ENCODE data around the gene NT5DC3. TPM values are rescaled to one million over a fixed set of nuclear protein-coding genes. Genes with fewer than 3 reads are reported as not detected.

The NT5DC3 gene
- total RNA-seq, 1 experiment from 2014 or later: 6.3 TPM

GRCh38 chr12:103830730-103831320, 10.2 kb downstream of the NT5DC3 start:
- no peak for DNase-seq

GRCh38 chr12:103830025-103830725, 10.9 kb downstream of the NT5DC3 start:
- H3K36me3 ChIP-seq (replicated peaks; ENCODE audit: control insufficient read depth, insufficient read depth, low read length): no peaks in the 10 kb centered on the region
- no peak for DNase-seq
- H3K4me3 ChIP-seq (ENCODE audit: insufficient read depth, low read depth, low read length): no peak overlapping the region
- no peaks in the 10 kb centered on the region for H3K27me3 ChIP-seq (ENCODE audit: control insufficient read depth, insufficient read depth, low read length)

More at GRCh38 chr12:103830730-103831320, 10.2 kb downstream of the NT5DC3 start:
- Histone ChIP-seq H3K27me3 (ENCODE audit: control insufficient read depth, insufficient read depth, low read length) (no peaks in the 10 kb centered on the region), H3K36me3 (replicated peaks; ENCODE audit: control insufficient read depth, insufficient read depth, low read length) (no peaks in the 10 kb centered on the region), H3K4me3 (ENCODE audit: insufficient read depth, low read depth, low read length) (no peak overlapping the region)

- H3K27me3 ChIP-seq (ENCODE audit: control insufficient read depth, insufficient read depth, low read length): no peaks in the 10 kb centered on the region
- H3K36me3 ChIP-seq (replicated peaks; ENCODE audit: control insufficient read depth, insufficient read depth, low read length): no peaks in the 10 kb centered on the region
- H3K4me3 ChIP-seq (ENCODE audit: insufficient read depth, low read depth, low read length): no peak overlapping the region
- DNase-seq: no peak
Observed at GRCh38 chr12:103829092-103829491, 11.9 kb downstream of the NT5DC3 start.

GRCh38 chr12:103827911-103828391, 13.1 kb downstream of the NT5DC3 start:
- no peak overlapping the region for H3K4me3 ChIP-seq (ENCODE audit: insufficient read depth, low read depth, low read length)
- no peaks in the 10 kb centered on the region for H3K27me3 ChIP-seq (ENCODE audit: control insufficient read depth, insufficient read depth, low read length)
- no peaks in the 10 kb centered on the region for H3K36me3 ChIP-seq (replicated peaks; ENCODE audit: control insufficient read depth, insufficient read depth, low read length)
- no peak for DNase-seq

DNA sequence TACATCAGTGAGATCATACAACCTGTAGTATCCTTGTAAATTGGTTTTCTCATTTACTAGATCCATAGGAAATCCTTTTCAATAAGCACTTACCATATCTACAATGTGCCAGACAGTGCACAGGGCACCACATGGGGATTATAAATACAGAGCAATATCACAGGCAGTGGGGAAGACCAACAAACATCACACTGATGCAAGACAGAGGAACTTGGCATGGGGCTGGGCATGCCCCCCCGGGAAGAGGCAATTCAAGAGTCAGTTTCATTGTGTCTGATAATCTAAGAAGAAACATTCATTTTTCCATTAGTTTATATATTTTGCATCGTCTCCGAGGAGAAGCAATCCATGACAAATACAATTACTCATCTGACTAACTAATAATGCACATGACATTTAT, 16.2 kb downstream of the NT5DC3 start:
- H3K27me3 ChIP-seq (ENCODE audit: control insufficient read depth, insufficient read depth, low read length): no peaks in the 10 kb centered on the region
- no peak overlapping the region for H3K4me3 ChIP-seq (ENCODE audit: insufficient read depth, low read depth, low read length)
- no peaks in the 10 kb centered on the region for H3K36me3 ChIP-seq (replicated peaks; ENCODE audit: control insufficient read depth, insufficient read depth, low read length)

DNA sequence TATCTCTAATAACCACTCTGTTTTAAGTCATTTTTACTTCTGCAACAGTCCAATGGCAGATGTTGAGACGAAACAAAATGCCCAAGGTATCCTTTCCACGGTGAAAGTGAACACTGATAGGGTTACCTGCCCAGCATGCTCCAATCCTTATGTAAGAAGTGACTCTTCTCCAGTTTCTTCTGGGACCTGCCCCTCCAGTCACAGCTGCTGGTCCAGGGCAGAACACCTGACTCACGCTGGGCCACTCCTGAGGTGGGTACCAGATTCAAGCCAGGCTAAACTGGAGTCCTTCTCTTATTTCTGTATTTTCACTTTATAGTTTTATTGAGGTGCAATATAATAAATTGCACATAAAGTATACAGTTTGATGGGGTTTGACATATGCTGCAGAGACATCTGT, 16.7 kb downstream of the NT5DC3 start:
- Histone ChIP-seq H3K4me3 (ENCODE audit: insufficient read depth, low read depth, low read length) (no peak overlapping the region), H3K36me3 (replicated peaks; ENCODE audit: control insufficient read depth, insufficient read depth, low read length) (no peaks in the 10 kb centered on the region), H3K27me3 (ENCODE audit: control insufficient read depth, insufficient read depth, low read length) (no peaks in the 10 kb centered on the region)
- DNase-seq: no peak

More for the DNA sequence above, 16.2 kb downstream of the NT5DC3 start:
- DNase-seq: no peak

DNA sequence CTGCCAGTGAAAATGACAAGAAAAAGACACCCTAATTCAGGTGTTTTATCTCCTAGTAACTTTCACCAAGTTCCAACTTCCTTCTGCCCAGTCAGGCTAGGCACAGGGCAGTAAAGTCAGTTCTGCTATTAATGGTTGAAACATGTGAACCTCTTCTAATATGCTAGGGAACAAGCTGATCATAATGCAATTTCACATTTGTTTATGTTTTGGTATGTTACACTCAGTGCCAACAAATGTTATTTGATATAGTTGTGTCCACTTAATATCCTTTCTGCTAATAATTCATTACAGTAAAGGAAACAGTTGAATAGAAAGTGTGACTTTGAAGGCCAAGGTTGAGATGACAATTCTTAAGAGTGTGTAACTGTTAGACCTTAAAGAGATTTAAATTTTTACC, 17.2 kb downstream of the NT5DC3 start:
- Histone ChIP-seq H3K36me3 (replicated peaks; ENCODE audit: control insufficient read depth, insufficient read depth, low read length) (no peaks in the 10 kb centered on the region), H3K4me3 (ENCODE audit: insufficient read depth, low read depth, low read length) (no peak overlapping the region), H3K27me3 (ENCODE audit: control insufficient read depth, insufficient read depth, low read length) (no peaks in the 10 kb centered on the region)
- no peak for DNase-seq

DNA sequence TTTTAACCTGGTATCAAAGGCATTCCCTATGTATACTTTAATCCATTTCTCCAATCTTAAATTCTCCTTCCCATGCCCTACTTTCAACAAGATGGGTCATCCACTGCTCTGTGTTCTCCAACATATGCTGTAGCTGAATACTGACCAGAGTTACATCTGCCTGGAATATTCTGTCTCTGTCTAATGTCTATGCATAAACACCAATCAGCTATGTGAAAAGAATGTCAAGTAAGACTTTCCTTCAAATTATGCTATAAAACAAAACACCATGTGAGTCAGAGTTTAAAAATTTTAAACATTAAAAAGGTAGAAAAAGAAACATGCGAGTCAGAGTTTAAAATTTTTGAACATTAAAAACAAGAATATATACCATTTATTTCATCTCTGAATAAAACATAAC, 19.3 kb downstream of the NT5DC3 start:
- no peak overlapping the region for H3K4me3 ChIP-seq (ENCODE audit: insufficient read depth, low read depth, low read length)
- DNase-seq: no peak
- H3K27me3 ChIP-seq (ENCODE audit: control insufficient read depth, insufficient read depth, low read length): no peaks in the 10 kb centered on the region
- H3K36me3 ChIP-seq (replicated peaks; ENCODE audit: control insufficient read depth, insufficient read depth, low read length): no peaks in the 10 kb centered on the region

- Histone ChIP-seq H3K27me3 (ENCODE audit: control insufficient read depth, insufficient read depth, low read length) (no peaks in the 10 kb centered on the region), H3K36me3 (replicated peaks; ENCODE audit: control insufficient read depth, insufficient read depth, low read length) (no peaks in the 10 kb centered on the region), H3K4me3 (ENCODE audit: insufficient read depth, low read depth, low read length) (no peak overlapping the region)
- DNase-seq: no peak
Observed at GRCh38 chr12:103820881-103821489, 20.0 kb downstream of the NT5DC3 start.

- H3K4me3 ChIP-seq (ENCODE audit: insufficient read depth, low read depth, low read length): no peak overlapping the region
Observed at GRCh38 chr12:103820361-103820760, 20.7 kb downstream of the NT5DC3 start.

DNA sequence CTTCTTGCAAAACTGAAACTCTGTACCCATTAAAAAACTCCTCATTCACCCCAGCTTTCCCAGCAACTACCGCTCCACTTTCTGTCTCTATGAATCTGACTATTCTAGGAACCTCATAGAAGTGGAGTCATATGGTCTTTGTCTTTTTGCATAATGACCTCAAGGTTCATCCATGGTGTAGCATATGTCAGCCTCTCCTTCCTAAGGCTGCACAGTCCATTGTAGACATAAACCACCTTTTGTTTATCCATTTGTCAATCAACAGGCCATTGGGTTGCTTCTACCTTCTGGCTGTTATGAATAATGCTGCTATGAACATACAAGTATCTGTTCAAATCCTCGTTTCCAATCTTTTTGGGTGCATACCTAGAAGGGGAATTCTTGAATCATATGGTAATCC, 21.1 kb downstream of the NT5DC3 start:
- Histone ChIP-seq H3K4me3 (ENCODE audit: insufficient read depth, low read depth, low read length) (no peak overlapping the region), H3K36me3 (replicated peaks; ENCODE audit: control insufficient read depth, insufficient read depth, low read length) (no peaks in the 10 kb centered on the region), H3K27me3 (ENCODE audit: control insufficient read depth, insufficient read depth, low read length) (no peaks in the 10 kb centered on the region)
- no peak for DNase-seq

More at GRCh38 chr12:103820361-103820760, 20.7 kb downstream of the NT5DC3 start:
- H3K36me3 ChIP-seq (replicated peaks; ENCODE audit: control insufficient read depth, insufficient read depth, low read length): no peaks in the 10 kb centered on the region
- no peak for DNase-seq
- H3K27me3 ChIP-seq (ENCODE audit: control insufficient read depth, insufficient read depth, low read length): no peaks in the 10 kb centered on the region

DNA sequence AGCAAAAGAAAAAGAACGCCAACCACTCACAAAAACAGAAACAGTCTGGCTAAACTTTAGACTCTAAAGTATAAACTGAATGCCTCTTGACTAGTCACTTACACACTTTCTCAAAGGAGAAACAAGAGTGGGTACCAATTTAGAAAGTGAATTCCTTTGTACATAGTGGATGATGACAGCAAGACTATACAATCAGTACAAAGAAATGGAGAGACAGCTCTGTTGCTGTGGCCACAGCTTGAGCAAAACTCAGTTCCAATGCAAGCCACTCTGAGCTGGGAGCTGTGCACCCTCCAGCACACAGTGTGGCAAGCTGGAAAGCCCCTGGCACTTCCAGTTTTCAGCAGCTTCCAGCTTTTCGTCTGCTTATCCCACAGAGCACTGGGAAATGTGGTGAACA, 21.7 kb downstream of the NT5DC3 start:
- Histone ChIP-seq H3K4me3 (ENCODE audit: insufficient read depth, low read depth, low read length) (no peak overlapping the region), H3K36me3 (replicated peaks; ENCODE audit: control insufficient read depth, insufficient read depth, low read length) (no peaks in the 10 kb centered on the region), H3K27me3 (ENCODE audit: control insufficient read depth, insufficient read depth, low read length) (no peaks in the 10 kb centered on the region)
- DNase-seq: no peak

DNA sequence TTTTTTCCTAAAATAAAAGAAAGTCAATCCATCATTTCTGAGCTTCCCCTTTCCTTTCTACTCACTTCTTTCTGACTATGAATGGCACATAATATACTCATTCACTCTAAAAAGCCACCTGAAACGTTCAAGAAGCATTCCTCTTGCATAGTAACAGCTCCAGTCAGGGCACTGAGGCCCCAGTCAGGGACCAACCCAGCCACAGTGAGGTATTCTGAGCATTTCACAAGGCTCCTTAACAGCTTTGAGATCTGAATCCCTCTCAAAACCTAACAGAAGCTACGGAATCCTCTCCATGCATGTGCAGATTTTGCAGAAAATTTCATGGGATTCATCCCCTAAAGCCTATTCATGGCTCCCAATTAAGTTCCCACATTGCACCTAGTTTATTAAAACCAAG, 23.2 kb downstream of the NT5DC3 start:
- no peaks in the 10 kb centered on the region for H3K27me3 ChIP-seq (ENCODE audit: control insufficient read depth, insufficient read depth, low read length)
- no peak for DNase-seq
- no peaks in the 10 kb centered on the region; the same call in 1 of the 2 replicates for H3K36me3 ChIP-seq (replicated peaks; ENCODE audit: control insufficient read depth, insufficient read depth, low read length)
- no peak overlapping the region for H3K4me3 ChIP-seq (ENCODE audit: insufficient read depth, low read depth, low read length)

DNA sequence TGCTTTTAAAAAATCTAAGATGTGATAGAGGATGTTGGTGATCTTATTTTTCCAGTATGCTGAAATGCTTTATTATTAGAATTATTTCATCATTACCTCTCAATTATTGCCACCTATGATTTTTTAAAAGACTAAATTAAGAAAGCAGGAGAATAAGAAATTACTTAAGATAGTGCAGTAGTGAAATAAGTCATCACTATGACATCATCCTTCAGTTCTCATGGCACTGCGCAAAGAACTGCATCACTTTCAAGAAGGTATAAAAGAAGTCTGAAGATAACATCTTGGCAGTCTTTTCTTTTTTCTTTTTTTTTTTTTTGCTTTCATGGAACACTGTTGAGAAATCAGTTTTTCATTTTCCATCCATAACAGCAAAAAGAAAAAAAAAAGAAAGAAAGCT, 24.4 kb downstream of the NT5DC3 start:
- Histone ChIP-seq H3K36me3 (replicated peaks; ENCODE audit: control insufficient read depth, insufficient read depth, low read length) (no peaks in the 10 kb centered on the region; the same call in 1 of the 2 replicates), H3K4me3 (ENCODE audit: insufficient read depth, low read depth, low read length) (no peak overlapping the region), H3K27me3 (ENCODE audit: control insufficient read depth, insufficient read depth, low read length) (no peaks in the 10 kb centered on the region)
- DNase-seq: no peak

- Histone ChIP-seq H3K36me3 (replicated peaks; ENCODE audit: control insufficient read depth, insufficient read depth, low read length) (no peaks in the 10 kb centered on the region; the same call in 1 of the 2 replicates), H3K4me3 (ENCODE audit: insufficient read depth, low read depth, low read length) (no peak overlapping the region), H3K27me3 (ENCODE audit: control insufficient read depth, insufficient read depth, low read length) (no peaks in the 10 kb centered on the region)
- DNase-seq: no peak
Observed at GRCh38 chr12:103814436-103814835, 26.6 kb downstream of the NT5DC3 start.

Data from H7 (cell line).